Stimulated activated naive CD8-positive, alpha-beta T cell treated with anti-CD3 and anti-CD28 coated beads, Interleukin-15, Interleukin-2, amounts not matched to agents 100 ng/mL and 50 ng/mL, for 24 hours (primary cell): ENCODE data around the gene ST6GAL2.

ENCODE experiments used
- H3K27ac Mint-ChIP-seq: one replicate; pipeline ENCODE4 v1.8.0; 2021; ENCODE audit warnings: mild to moderate bottlenecking, mixed read lengths
- H3K27me3 Mint-ChIP-seq: one replicate; pipeline ENCODE4 v1.8.0; 2021; ENCODE audit warnings: mixed read lengths
- H3K36me3 Mint-ChIP-seq: one replicate; pipeline ENCODE4 v1.8.0; 2021; ENCODE audit warnings: low read depth, mixed read lengths
- H3K4me1 Mint-ChIP-seq: one replicate; pipeline ENCODE4 v1.8.0; 2021; ENCODE audit warnings: low read depth, mixed read lengths
- H3K4me3 Mint-ChIP-seq: one replicate; pipeline ENCODE4 v1.8.0; 2021; ENCODE audit warnings: mild to moderate bottlenecking, mixed read lengths
- H3K9me3 Mint-ChIP-seq: one replicate; pipeline ENCODE4 v1.8.0; 2021; ENCODE audit warnings: mixed read lengths

ST6GAL2 gene

DNA sequence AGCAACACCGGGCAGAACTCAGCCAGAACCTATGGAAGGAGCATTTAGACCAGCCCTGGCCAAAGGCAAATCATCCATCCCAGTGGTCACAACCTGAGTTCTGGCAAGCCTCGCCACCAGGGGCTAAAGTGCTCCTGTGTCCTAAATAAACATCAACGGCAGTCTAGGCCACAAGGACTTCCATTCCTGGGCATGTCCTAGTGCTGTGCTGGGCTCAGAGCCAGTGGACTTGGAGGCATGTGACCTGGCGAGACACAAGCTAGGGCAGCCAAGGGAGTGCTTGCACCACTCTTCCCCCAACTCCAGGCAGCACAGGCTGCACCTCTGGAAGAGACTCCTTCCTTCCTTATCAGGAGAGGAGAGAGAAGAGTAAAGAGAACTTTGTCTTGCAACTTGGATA, 69.0 kb downstream of the ST6GAL2 start:
- H3K27me3 Mint-ChIP-seq = no peaks in the 10 kb centered on the region
- no peaks in the 10 kb centered on the region for H3K9me3 Mint-ChIP-seq
- no peak overlapping the region for H3K4me3 Mint-ChIP-seq

DNA sequence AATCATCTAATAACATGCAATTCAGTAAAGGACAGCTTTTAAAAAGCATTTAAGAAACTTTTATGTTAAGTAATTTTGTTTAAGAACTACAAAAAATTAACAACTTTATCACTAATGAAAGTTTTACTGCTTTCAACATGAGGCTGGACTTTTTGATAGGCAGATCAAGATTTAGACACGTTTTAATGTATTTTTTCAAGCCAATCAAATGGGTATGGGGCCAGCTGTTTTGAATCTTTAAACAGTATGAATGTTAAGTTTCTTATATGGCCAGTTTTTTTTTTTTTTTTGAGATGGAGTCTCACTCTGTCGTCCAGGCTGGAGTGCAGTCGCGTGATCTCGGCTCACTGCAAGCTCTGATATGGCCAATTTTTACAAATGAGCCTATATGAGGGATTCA, 73.1 kb downstream of the ST6GAL2 start:
- no peaks in the 10 kb centered on the region for H3K4me1 Mint-ChIP-seq
- H3K9me3 Mint-ChIP-seq = no peaks in the 10 kb centered on the region
- H3K4me3 Mint-ChIP-seq = no peak overlapping the region

More for the DNA sequence above, 69.0 kb downstream of the ST6GAL2 start:
- no peaks in the 10 kb centered on the region for H3K4me1 Mint-ChIP-seq
- H3K27ac Mint-ChIP-seq = no peak overlapping the region
- H3K36me3 Mint-ChIP-seq = no peaks in the 10 kb centered on the region

GRCh38 chr2:106812383-106812782, 73.6 kb downstream of the ST6GAL2 start:
- no peaks in the 10 kb centered on the region for H3K4me1 Mint-ChIP-seq
- H3K27me3 Mint-ChIP-seq = no peaks in the 10 kb centered on the region
- H3K9me3 Mint-ChIP-seq = no peaks in the 10 kb centered on the region
- H3K4me3 Mint-ChIP-seq = no peak overlapping the region
- no peaks in the 10 kb centered on the region for H3K36me3 Mint-ChIP-seq
- no peak overlapping the region for H3K27ac Mint-ChIP-seq

More for the DNA sequence above, 73.1 kb downstream of the ST6GAL2 start:
- Mint-ChIP-seq H3K27ac (no peak overlapping the region), H3K27me3 (no peaks in the 10 kb centered on the region), H3K36me3 (no peaks in the 10 kb centered on the region)

DNA sequence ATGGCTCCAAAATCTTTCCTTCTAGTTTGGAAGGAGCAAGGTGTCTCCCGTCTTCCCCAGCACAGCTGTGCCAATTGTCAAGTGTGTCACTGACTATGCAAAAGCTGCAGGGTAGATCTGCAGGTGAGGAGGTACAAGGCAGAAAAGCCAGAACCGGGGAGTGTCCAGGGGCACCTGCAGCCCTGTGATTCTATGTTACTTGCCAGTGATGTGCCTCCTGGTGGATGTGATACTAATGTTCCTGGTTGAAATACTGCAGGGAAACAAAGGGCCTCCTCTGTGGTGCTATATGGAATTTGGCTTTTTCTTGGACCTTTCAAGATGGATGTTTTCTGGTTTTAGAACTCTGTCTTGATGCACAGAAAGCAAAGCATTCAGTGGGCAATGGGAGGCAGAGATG, 80.3 kb downstream of the ST6GAL2 start:
- no peaks in the 10 kb centered on the region for H3K9me3 Mint-ChIP-seq
- no peak overlapping the region for H3K4me3 Mint-ChIP-seq
- H3K4me1 Mint-ChIP-seq = no peaks in the 10 kb centered on the region
- no peaks in the 10 kb centered on the region for H3K36me3 Mint-ChIP-seq
- no peaks in the 10 kb centered on the region for H3K27me3 Mint-ChIP-seq
- H3K27ac Mint-ChIP-seq = no peak overlapping the region

GRCh38 chr2:106804161-106804560, 81.8 kb downstream of the ST6GAL2 start:
- Mint-ChIP-seq H3K4me3 (no peak overlapping the region), H3K27me3 (no peaks in the 10 kb centered on the region), H3K4me1 (no peaks in the 10 kb centered on the region)

DNA sequence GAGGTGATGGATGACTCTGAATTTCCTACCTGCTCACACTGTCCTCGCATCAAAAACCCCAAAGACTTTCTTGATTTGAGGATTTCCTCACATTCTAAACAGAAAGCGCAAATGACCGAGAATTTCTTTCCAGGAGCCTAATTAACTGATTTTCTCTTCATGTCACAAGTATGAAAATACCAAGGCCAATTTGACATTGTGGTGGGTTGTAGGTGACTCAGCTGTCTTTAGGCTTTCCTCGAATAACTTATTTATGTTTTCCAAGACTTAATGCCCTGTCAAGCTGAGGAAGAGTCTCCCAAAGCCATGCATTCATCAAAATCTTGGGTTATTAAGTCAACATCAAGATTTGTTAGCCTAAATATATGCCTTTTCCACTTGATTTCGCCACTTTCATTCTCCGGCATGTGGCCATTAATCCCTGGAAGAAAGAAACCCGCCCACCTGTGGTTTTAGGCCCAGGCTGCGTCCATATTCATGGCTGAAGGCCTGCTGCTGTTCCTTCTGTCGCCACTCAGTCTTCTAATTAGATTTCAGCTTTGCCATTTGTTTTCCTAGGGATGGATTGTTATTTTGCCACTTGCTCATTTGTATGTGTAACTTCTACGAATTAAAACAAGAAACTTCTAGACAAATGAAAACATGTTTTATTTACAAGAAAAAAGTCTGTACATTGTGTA, 84.9 kb downstream of the ST6GAL2 start:
- Mint-ChIP-seq H3K9me3 (no peaks in the 10 kb centered on the region), H3K27me3 (no peaks in the 10 kb centered on the region), H3K36me3 (no peaks in the 10 kb centered on the region), H3K4me1 (no peaks in the 10 kb centered on the region), H3K4me3 (no peak overlapping the region), H3K27ac (no peak overlapping the region)

More at GRCh38 chr2:106804161-106804560, 81.8 kb downstream of the ST6GAL2 start:
- no peaks in the 10 kb centered on the region for H3K9me3 Mint-ChIP-seq
- no peak overlapping the region for H3K27ac Mint-ChIP-seq
- no peaks in the 10 kb centered on the region for H3K36me3 Mint-ChIP-seq

DNA sequence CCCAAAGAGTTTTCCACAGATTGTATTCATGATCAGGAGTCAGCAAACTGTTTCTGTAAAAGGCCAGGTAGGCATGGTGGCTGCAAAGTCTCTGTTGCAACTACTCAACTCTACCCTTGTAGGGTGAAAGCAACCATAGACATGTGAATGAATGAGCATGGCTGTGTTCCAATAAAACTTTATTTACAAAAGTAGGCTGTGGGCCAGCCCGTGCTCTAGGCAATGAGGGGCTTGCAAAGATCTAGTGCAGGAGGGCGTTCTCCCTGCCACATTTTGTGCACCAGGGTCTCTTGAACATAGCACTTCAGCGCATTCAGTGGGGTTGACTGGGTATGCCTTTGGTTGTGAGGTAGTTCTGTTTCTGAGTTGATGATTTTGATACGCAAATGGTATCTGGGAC, 85.8 kb downstream of the ST6GAL2 start:
- Mint-ChIP-seq H3K36me3 (no peaks in the 10 kb centered on the region), H3K27ac (no peak overlapping the region), H3K4me1 (no peaks in the 10 kb centered on the region), H3K27me3 (peaks cover 2% of the 10 kb centered on the region), H3K9me3 (no peaks in the 10 kb centered on the region), H3K4me3 (no peak overlapping the region)

GRCh38 chr2:106798826-106799552, 87.0 kb downstream of the ST6GAL2 start:
- Mint-ChIP-seq H3K4me3 (no peak overlapping the region), H3K9me3 (no peaks in the 10 kb centered on the region), H3K4me1 (no peaks in the 10 kb centered on the region), H3K36me3 (no peaks in the 10 kb centered on the region), H3K27me3 (peaks cover 5% of the 10 kb centered on the region), H3K27ac (no peak overlapping the region)

DNA sequence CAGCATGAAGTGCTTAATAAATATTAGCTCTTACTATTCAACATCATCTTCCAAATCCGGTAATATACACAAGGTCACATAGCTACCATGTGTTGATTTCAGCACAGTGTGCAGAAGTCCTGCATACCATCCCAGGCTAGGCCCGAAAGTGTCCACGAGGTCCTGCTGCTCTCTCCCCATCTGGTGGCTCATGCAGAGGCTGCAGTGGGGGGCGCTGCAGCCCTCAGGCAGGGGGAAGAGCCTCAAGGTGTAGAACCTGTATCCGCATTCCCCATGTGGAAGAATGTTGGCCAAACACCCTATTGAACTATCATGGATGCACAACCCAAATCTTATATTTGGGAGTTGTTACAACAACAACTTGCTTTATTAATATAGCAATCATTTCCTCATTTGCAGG, 88.5 kb downstream of the ST6GAL2 start:
- no peak overlapping the region for H3K4me3 Mint-ChIP-seq
- no peaks in the 10 kb centered on the region for H3K9me3 Mint-ChIP-seq
- peaks cover 5% of the 10 kb centered on the region for H3K27me3 Mint-ChIP-seq
- H3K4me1 Mint-ChIP-seq = no peaks in the 10 kb centered on the region
- H3K27ac Mint-ChIP-seq = no peak overlapping the region
- no peaks in the 10 kb centered on the region for H3K36me3 Mint-ChIP-seq

DNA sequence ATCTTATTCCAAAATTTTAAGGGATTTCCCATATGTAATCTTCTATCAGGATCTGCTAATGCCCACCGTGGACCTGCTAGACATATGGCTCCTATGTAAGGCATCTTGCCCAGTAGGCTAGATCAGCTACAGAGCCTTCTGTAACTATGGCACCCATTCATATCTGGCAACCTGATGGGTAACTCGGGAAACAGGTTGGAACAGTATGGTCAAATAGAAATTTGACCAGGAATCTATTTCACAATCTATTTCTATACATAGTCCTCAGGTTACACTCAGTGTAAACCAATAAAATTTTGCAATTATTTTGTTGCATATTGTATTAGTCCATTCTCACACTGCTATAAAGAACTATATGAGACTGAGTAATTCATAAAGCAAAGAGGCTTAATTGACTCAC, 93.3 kb downstream of the ST6GAL2 start:
- peaks cover 5% of the 10 kb centered on the region for H3K27me3 Mint-ChIP-seq
- no peaks in the 10 kb centered on the region for H3K9me3 Mint-ChIP-seq
- H3K27ac Mint-ChIP-seq = no peak overlapping the region
- no peaks in the 10 kb centered on the region for H3K36me3 Mint-ChIP-seq
- H3K4me3 Mint-ChIP-seq = no peak overlapping the region
- no peaks in the 10 kb centered on the region for H3K4me1 Mint-ChIP-seq

DNA sequence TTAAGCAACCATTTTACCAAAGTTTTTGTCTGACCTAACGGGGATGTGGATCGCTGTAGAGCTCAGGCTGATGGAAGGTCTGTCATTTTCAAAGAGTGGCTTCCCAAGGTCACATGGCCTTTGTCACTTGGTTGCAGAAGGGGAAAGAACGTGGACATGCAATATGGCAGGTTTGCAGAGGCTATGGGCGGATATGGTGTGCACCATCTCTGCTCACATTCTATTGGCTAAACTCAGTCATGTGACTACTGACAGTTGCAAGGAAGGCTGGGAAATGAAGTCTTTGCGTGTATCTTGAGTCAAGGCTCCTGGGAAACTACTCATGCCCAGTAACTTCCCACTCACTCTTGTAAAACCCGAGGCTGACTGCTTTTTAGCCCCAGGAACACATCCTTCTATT, 96.8 kb downstream of the ST6GAL2 start:
- no peaks in the 10 kb centered on the region for H3K9me3 Mint-ChIP-seq
- H3K4me3 Mint-ChIP-seq = no peak overlapping the region
- no peak overlapping the region for H3K27ac Mint-ChIP-seq
- H3K27me3 Mint-ChIP-seq = no peaks in the 10 kb centered on the region
- H3K4me1 Mint-ChIP-seq = no peaks in the 10 kb centered on the region
- H3K36me3 Mint-ChIP-seq = no peaks in the 10 kb centered on the region

- no peak overlapping the region for H3K4me3 Mint-ChIP-seq
- no peaks in the 10 kb centered on the region for H3K4me1 Mint-ChIP-seq
- peaks cover 11% of the 10 kb centered on the region for H3K9me3 Mint-ChIP-seq
- no peak overlapping the region for H3K27ac Mint-ChIP-seq
- no peaks in the 10 kb centered on the region for H3K36me3 Mint-ChIP-seq
- no peaks in the 10 kb centered on the region for H3K27me3 Mint-ChIP-seq
Measured at GRCh38 chr2:106782681-106783080, 103.3 kb downstream of the ST6GAL2 start.

DNA sequence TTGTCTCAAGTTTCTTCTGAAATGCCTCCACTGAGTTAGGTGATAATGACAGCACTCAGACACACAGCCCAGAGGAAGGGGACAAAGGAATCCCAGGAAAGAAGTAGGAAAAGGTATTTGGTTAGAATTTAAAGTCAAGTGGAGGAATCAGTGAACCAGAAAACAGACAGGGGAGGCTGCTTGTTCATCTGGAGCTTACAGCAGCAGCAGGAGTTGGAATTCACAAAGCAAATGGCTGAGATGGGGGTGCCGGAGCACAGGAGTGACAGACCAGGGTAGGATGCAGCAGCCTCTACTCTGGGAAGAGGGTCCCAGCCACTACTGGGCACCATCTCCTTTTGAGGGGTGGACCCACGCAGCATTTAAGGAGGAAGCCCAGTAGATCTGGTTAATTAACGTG, 104.8 kb downstream of the ST6GAL2 start:
- H3K27me3 Mint-ChIP-seq = no peaks in the 10 kb centered on the region
- H3K27ac Mint-ChIP-seq = no peak overlapping the region
- no peak overlapping the region for H3K4me3 Mint-ChIP-seq
- peaks cover 14% of the 10 kb centered on the region for H3K9me3 Mint-ChIP-seq
- no peaks in the 10 kb centered on the region for H3K36me3 Mint-ChIP-seq
- no peaks in the 10 kb centered on the region for H3K4me1 Mint-ChIP-seq

- no peaks in the 10 kb centered on the region for H3K27me3 Mint-ChIP-seq
- no peaks in the 10 kb centered on the region for H3K36me3 Mint-ChIP-seq
- no peaks in the 10 kb centered on the region for H3K4me1 Mint-ChIP-seq
- H3K27ac Mint-ChIP-seq = no peak overlapping the region
- no peak overlapping the region for H3K4me3 Mint-ChIP-seq
- peaks cover 3% of the 10 kb centered on the region for H3K9me3 Mint-ChIP-seq
Measured at GRCh38 chr2:106771811-106772210, 114.2 kb downstream of the ST6GAL2 start.

DNA sequence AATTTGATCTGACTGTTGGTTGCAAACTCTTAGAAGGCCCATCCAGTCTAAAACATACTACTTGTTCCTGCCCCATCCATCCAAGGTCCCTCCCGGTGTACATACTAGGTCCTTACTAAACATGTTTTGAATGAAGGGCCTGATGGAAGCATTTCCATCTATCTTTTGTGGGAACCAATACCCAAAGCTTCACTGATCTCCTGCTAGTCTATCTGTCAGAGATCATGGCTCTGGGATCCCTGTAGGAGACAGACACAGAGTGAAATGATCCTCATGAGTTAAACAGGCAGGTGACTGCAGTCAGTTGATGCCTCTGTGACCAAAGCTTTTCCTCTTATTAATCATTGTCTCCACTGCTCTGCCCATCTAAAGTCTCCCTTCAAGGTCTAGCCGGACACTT, 115.0 kb downstream of the ST6GAL2 start:
- H3K4me3 Mint-ChIP-seq = no peak overlapping the region
- no peaks in the 10 kb centered on the region for H3K4me1 Mint-ChIP-seq
- no peaks in the 10 kb centered on the region for H3K27me3 Mint-ChIP-seq
- no peak overlapping the region for H3K27ac Mint-ChIP-seq
- H3K9me3 Mint-ChIP-seq = no peaks in the 10 kb centered on the region
- no peaks in the 10 kb centered on the region for H3K36me3 Mint-ChIP-seq

GRCh38 chr2:106764614-106765013, 121.4 kb downstream of the ST6GAL2 start:
- Mint-ChIP-seq H3K9me3 (no peaks in the 10 kb centered on the region), H3K4me1 (no peaks in the 10 kb centered on the region), H3K27ac (no peak overlapping the region), H3K27me3 (no peaks in the 10 kb centered on the region), H3K36me3 (no peaks in the 10 kb centered on the region), H3K4me3 (no peak overlapping the region)
